Brain pericyte (primary cell): ENCODE measurements around the gene MRM1.
"Not testable (repeated sequence)": the region's sequence is repeated elsewhere in the genome, so short reads cannot be mapped to it uniquely, and the experiment has no call there.

Source experiments
- DNase-seq: peaks from one replicate; pipeline ENCODE4 v3.0.0-alpha.2; 2012; ENCODE audit warnings: low read depth, low spot score

MRM1 gene

GRCh38 chr17:36600936-36601302 lies 464 bp upstream of the MRM1 start:
- no peak for DNase-seq

- DNase-seq: no peak
These were observed 806 bp downstream of the MRM1 start for GRCh38 chr17:36602030-36602748.

GRCh38 chr17:36602924-36603384 lies 1.6 kb downstream of the MRM1 start:
- DNase-seq: peak; percentile 22

DNA sequence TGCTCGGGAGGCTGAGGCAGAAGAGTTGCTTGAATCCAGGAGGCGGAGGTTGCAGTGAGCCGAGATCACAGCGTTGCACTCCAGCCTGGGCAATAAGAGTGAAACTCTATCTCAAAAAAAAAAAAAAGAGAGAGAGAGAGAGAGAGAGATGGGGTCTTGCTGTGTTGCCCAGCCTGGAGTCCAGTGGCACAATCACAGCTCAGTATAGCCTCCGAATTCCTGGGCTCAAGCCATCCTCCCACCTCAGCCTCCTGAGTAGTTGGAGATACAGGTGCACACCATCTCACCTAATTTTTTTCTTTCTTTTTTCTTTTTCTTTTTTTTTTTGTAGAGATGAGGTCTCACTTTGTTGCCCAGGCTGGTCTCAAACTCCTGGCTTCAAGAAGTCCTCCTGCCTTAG lies 3.6 kb downstream of the MRM1 start:
- DNase-seq: not testable (repeated sequence)

DNA sequence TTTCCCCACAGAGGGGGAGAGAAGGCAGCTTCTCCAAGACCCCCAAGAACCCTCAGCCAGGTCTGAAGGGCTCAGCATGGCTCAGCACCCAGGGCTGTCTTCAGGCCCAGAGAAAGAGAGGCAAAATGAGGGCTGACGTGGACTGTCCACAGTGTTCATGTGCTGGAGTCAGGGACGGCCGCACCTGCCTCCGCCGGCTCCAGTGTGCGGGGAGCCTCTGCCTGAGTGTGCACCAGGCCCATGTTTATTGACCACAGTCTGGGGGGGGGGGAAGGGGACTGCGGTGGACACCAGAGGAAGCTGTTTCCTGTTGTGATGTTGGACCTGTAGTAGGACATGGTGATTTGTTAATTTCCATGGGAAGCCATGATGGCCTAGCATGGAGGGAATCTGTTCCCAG lies 6.9 kb downstream of the MRM1 start:
- no peak for DNase-seq

DNA sequence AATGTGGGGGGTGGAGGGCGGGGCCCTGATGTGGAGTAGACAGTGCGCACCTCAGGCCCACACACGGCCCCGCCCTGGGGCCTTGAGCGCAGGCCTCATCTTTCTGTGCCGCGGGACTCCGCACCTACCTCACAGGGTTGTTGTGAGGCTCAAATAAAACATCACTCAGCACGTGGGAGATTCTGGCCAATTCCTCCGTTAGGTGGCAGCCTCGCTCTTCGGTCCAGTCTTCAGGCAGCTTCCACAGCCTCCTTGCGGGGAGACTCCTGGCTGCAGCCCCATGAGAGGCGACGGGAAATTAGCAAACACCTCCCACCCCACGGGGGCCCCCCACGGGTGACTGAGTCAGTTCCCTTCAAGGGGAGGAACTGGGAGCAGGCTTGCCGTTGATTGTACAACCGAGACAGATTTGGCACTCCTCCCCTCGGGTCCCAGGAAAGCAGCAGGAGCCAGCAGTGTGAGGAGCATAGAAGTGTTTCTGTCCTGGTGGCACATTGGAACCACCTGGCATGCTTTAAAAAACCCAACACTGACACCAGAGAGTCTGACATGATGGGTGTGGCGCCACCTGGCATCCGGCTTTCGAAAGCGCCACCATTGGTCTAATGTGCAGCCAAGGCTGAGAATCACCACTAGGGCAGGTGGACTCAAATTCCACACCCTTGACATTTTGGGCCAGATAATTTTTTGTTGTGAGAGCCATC lies 7.6 kb downstream of the MRM1 start:
- no peak for DNase-seq

- DNase-seq: no peak
These were observed 8.1 kb downstream of the MRM1 start for GRCh38 chr17:36609498-36609862.

- no peak for DNase-seq
These were observed 9.1 kb downstream of the MRM1 start for GRCh38 chr17:36610474-36610873.

GRCh38 chr17:36611345-36612072 lies 10.1 kb downstream of the MRM1 start:
- DNase-seq: no peak

- DNase-seq: no peak
These were observed 10.9 kb downstream of the MRM1 start for GRCh38 chr17:36612323-36612722.

GRCh38 chr17:36613155-36613554 lies 11.8 kb downstream of the MRM1 start:
- no peak for DNase-seq

DNA sequence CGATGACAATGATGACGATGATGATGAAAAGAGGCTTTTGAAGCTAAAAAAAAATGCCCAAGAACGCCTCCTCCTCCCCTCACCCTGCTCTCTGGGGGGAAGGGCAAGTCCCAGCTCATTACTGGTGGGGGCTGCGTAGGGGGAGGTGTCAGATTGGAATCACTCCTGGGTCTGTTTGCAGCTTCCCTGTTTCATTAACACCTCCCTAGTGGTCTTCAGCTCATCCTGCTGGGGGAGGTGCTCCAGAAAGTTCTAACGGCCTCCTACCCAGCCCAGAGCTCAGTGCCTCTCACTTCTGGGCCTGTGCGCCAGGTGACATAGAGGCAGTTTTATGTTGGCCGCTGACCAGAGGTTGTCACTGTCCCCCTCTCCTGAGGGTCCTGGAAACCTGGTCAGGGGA lies 12.7 kb downstream of the MRM1 start:
- no peak for DNase-seq

DNA sequence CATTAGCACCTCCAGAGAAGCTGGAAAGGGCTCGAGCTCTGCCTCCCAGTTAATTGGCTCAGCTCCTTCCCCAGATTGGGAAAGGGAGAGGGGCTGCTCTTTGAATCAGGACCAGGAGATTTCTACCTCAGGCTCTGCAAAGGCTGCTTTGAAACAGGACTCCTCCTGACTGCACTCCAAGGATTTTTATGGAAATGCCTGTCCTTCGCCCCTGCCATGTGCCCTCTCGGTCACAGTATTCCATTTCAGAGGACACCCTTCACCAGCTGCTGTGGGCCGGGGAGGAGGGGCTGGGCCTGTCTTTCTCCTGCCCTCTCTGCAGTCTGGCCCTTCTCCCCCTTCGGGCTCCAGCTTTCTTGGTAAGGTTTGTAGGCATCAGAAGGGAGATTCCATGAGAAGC lies 13.6 kb downstream of the MRM1 start:
- no peak for DNase-seq

GRCh38 chr17:36616061-36617029 lies 15.0 kb downstream of the MRM1 start:
- DNase-seq: no peak

- no peak for DNase-seq
These were observed 16.4 kb downstream of the MRM1 start for GRCh38 chr17:36617773-36618172.

- no peak for DNase-seq
These were observed 21.9 kb downstream of the MRM1 start for GRCh38 chr17:36623281-36623680.

- DNase-seq: no peak
These were observed 23.8 kb downstream of the MRM1 start for GRCh38 chr17:36625188-36625587.

GRCh38 chr17:36627101-36627500 lies 25.7 kb downstream of the MRM1 start:
- DNase-seq: no peak

DNA sequence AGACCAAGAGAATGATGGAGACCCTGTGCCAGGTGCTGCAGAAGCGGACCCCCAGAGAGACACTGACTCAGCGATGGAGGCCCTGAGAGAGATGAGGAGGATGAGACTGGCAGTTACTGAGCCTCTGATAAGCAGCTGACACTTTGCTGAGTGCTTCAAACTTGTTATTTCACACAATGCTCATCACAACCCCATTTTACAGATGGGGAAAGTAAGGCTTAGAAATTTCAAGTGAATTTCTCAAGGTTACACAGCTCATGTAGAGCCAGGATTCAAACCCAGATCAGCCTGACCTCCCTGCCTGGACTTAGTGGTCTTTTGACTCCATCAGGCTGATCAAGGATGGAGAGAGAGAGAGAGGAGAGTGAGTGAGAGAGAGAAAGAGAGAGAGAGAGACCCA lies 27.2 kb downstream of the MRM1 start:
- no peak for DNase-seq

- no peak for DNase-seq
These were observed 28.0 kb downstream of the MRM1 start for GRCh38 chr17:36629252-36629847.

DNA sequence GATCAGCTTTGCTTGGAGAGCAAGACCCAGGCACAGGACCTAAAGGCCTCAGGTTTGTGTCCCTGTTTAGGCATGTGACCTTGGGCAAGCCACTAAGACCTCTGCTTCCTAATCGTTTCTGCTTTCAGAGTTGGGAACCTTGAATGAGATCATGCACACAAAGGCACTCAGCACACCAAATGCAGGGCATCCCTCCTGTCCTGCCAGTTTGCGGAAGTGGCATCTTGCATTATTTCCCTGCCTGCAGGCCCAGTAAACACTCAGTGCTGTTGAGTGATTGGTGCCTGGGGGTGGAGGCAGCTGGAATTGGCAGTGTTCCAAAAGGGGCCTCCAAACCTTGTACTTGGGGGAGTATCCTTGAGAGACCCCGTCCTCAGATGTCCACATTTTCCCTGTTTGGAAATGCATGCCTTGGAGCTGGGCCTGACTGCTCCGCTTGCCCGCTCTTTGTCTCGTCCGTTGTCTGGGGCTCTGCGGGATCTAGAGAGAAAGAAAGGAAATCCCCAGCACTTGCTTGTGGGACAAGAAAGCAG lies 28.7 kb downstream of the MRM1 start:
- no peak for DNase-seq
